ENCODE measurements around the gene PTCD3. TPM values are rescaled to one million over a fixed set of nuclear protein-coding genes. Genes with fewer than 3 reads are reported as not detected.

The PTCD3 gene
- polyA plus RNA-seq, 1 of the 3 experiments (the other 2 are of a cell fraction), result 44.5 TPM

GRCh38 chr2:86066007-86066578 lies 39.9 kb upstream of the PTCD3 start:
- peaks cover 11% of the 10 kb centered on the region for H3F3A ChIP-seq (replicated peaks; ENCODE audit: insufficient read depth)
- H2AFZ ChIP-seq (ENCODE audit: low read depth), result no peak overlapping the region
- H3K9me2 ChIP-seq, result no peaks in the 10 kb centered on the region
- H3K36me3 ChIP-seq (replicated peaks in 1 of 2; ENCODE audit: control insufficient read depth in 1 of 2, insufficient read depth in 2 of 2, low read length in 1 of 2), result peaks cover 63 to 90% of the 10 kb centered on the region in 2 experiments
- peak; percentile 74 for DNase-seq
- ChIA-PET POLR2A (interaction anchor here (0.6 kb wide), 1 partner anchor 30 kb away, joined by 3 read pairs; no protein-coding TSS in a partner anchor), CTCF (interaction anchor here (4.0 to 6.3 kb wide), 3 partner anchors 13 to 239 kb away, joined by 17 to 39 read pairs (median 19); partner anchors contain the start of gene ST3GAL5)
- no peak overlapping the region for H3K4me3 ChIP-seq (ENCODE audit: low read depth in 2 of 2, low read length in 1 of 2)
- peaks cover 5% of the 10 kb centered on the region for H3K9me3 ChIP-seq
- no peaks in the 10 kb centered on the region for H3K79me2 ChIP-seq (ENCODE audit: insufficient read depth)
- no peaks in the 10 kb centered on the region for H4K20me1 ChIP-seq (ENCODE audit: insufficient read depth)
- H3K27ac ChIP-seq (ENCODE audit: low read depth in 2 of 2, low read length in 1 of 2), result peak overlapping the region; percentile 18 to 66; a peak in 3 of 4 replicates
- H3K9ac ChIP-seq, result no peak overlapping the region
- TF ChIP-seq POLR2AphosphoS5 (IDR thresholded peaks at IDR 0.05; ENCODE audit: low read depth, low read length) (no peak), MEF2A (IDR thresholded peaks at IDR 0.05; ENCODE audit: borderline replicate concordance, low read depth) (no peak), NFIC (IDR thresholded peaks at IDR 0.05; ENCODE audit: borderline replicate concordance) (no peak), MXI1 (IDR thresholded peaks at IDR 0.05; ENCODE audit: low read depth, low read length) (0 out of 2 replicates have a peak, but pooled peaks have one; percentile 37), USF1 (IDR thresholded peaks at IDR 0.05; ENCODE audit: borderline replicate concordance, low read depth) (no peak), PBX3 (IDR thresholded peaks at IDR 0.05) (no peak), JUND (IDR thresholded peaks at IDR 0.05) (no peak), ELF1 (IDR thresholded peaks at IDR 0.05) (no peak), GATA2 (CRISPR knock-in tag; IDR thresholded peaks at IDR 0.05) (peak; percentile 87), TCF12 (IDR thresholded peaks at IDR 0.05) (no peak), CHD2 (IDR thresholded peaks at IDR 0.05; ENCODE audit: low read length, partially characterized antibody) (peak; percentile 30), RXRA (IDR thresholded peaks at IDR 0.05; ENCODE audit: borderline replicate concordance, low read depth) (no peak), USF2 (IDR thresholded peaks at IDR 0.05; ENCODE audit: borderline replicate concordance, low read depth, low read length) (no peak), EP300 (IDR thresholded peaks at IDR 0.05; ENCODE audit: borderline replicate concordance in 1 of 2, low read depth in 1 of 2, low read length in 1 of 2) (peak in 1 of 2 experiments; percentile 89; a peak in 2 of 4 replicates), FOXJ3 (CRISPR knock-in tag; IDR thresholded peaks at IDR 0.05) (no peak), RCOR1 (IDR thresholded peaks at IDR 0.05; ENCODE audit: low read length) (peak; percentile 94), ZBTB33 (IDR thresholded peaks at IDR 0.05; ENCODE audit: borderline replicate concordance, low read depth) (no peak)
- H3K27me3 ChIP-seq (ENCODE audit: insufficient read depth), result no peaks in the 10 kb centered on the region
- H3K4me2 ChIP-seq, result no peak overlapping the region
- H3K4me1 ChIP-seq (ENCODE audit: control insufficient read depth in 1 of 2, insufficient read depth in 2 of 2, low read depth in 1 of 2, low read length in 1 of 2), result peaks cover 4 to 33% of the 10 kb centered on the region in 2 experiments; a peak in 3 of 4 replicates
- 83% methylated on average over 7 of the region's 7 CpGs for WGBS (ENCODE audit: low lambda C conversion rate)
